Natural killer cell (primary cell): ENCODE measurements around the gene DIRAS1. TPM values are rescaled to one million over a fixed set of nuclear protein-coding genes. Genes with fewer than 3 reads are reported as not detected.

Source experiments
- ATAC-seq, 3 donors: fragments of 150-1000 bp in 2 of 3; fragments of 200-7000 bp in 1 of 3; cut with Tn5 transposase; 1 replicate in 1 of 3; 2 replicates in 2 of 3; pipeline ENCODE4 v1.10.0; 2021; ENCODE audit warnings: mild to moderate bottlenecking in 2 of 3, moderate library complexity in 2 of 3
- DNase-seq, 2 donors: peaks; one replicate each; pipeline versions ENCODE4 v3.0.0 to v3.0.0-alpha.2; 2013 to 2021; ENCODE audit warnings: mixed read lengths in 1 of 2
- H3K27ac ChIP-seq: one replicate; pipeline ENCODE4 v1.5.1; 2013; ENCODE audit warnings: mild to moderate bottlenecking, low read length
- H3K27me3 ChIP-seq: one replicate; pipeline ENCODE4 v1.6.1; 2013; ENCODE audit warnings: low read length; ENCODE audit not compliant: control insufficient read depth, insufficient read depth
- H3K36me3 ChIP-seq: one replicate; pipeline ENCODE4 v1.6.1; 2013; ENCODE audit warnings: low read length; ENCODE audit not compliant: control insufficient read depth, insufficient read depth
- H3K4me1 ChIP-seq: one replicate; pipeline ENCODE4 v1.6.1; 2013; ENCODE audit warnings: low read length; ENCODE audit not compliant: control insufficient read depth, insufficient read depth
- H3K4me3 ChIP-seq: one replicate; pipeline ENCODE4 v1.5.1; 2013; ENCODE audit warnings: low read length
- H3K9me3 ChIP-seq: one replicate; pipeline ENCODE4 v1.6.1; 2013; ENCODE audit warnings: low read length; ENCODE audit not compliant: control insufficient read depth, insufficient read depth
- H3K27ac Mint-ChIP-seq, 2 donors: one replicate each; pipeline ENCODE4 v1.8.0; 2022; ENCODE audit warnings: mild to moderate bottlenecking in 2 of 2, mixed read lengths in 2 of 2, moderate library complexity in 1 of 2
- H3K27me3 Mint-ChIP-seq, 2 donors: one replicate each; pipeline ENCODE4 v1.8.0; 2022; ENCODE audit warnings: low read depth in 2 of 2, mixed read lengths in 2 of 2
- H3K36me3 Mint-ChIP-seq: one replicate; pipeline ENCODE4 v1.8.0; 2022; ENCODE audit warnings: mixed read lengths
- H3K4me1 Mint-ChIP-seq, 2 donors: one replicate each; pipeline ENCODE4 v1.8.0; 2022; ENCODE audit warnings: mixed read lengths in 2 of 2
- H3K4me3 Mint-ChIP-seq: one replicate; pipeline ENCODE4 v1.8.0; 2022; ENCODE audit warnings: mild to moderate bottlenecking, moderate library complexity, mixed read lengths
- H3K9me3 Mint-ChIP-seq, 2 donors: one replicate each; pipeline ENCODE4 v1.8.0; 2022; ENCODE audit warnings: mixed read lengths in 2 of 2
- WGBS: methylation state at CpG from one replicate; pipeline ENCODE4 v1.1.7; 2013; ENCODE audit warnings: missing lambda C conversion rate; ENCODE audit not compliant: insufficient coverage; 5-methylcytosine and 5-hydroxymethylcytosine counted together
- intact Hi-C: fragments of 100-400 bp; cut with micrococcal nuclease; formaldehyde crosslinking; loops from one replicate; pipeline ENCODE4 v1.14.2; 2022
- total RNA-seq, 4 donors: library from RNA; stranded (reverse); fragments of 120-200 nt in 1 of 4; gene quantifications; one replicate each; pipeline versions ENCODE4 v1.2.3 to v1.2.4, GENCODE V29; 2013 to 2022
- TF ChIP-seq, protein P1 (sequence below): fragments of 200-600 bp; IDR thresholded peaks from one replicate; pipeline ENCODE4 v1.8.0; 2022; ENCODE audit warnings: antibody characterized with exemption

Gene DIRAS1
- total RNA-seq, 3 donors from 2014 or later (not counting 1 experiment from before 2014, with no cell fraction given), result 0.12 to 0.48 (median 0.18) TPM

DNA sequence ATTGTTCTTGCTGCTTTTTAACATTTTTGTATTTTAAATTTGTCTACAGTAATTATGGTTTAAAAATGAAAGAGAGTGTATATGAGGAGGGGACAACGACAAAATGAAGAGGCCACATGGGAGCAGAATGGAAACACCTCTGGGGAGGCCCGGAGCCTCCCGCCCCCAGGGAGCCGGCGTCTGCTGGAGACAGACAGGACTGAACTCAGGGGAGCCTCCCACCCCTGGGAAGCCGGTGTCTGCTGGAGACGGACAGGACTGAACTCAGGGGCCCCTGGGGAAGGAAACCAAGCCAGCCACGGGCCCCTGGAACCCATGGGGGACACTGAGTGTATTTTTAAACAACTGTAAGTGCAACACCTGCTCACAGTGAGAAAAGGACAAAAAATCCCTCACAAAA is 35.3 kb upstream of the DIRAS1 start:
- Mint-ChIP-seq H3K4me3 (no peak overlapping the region), H3K4me1 (no peaks in the 10 kb centered on the region), H3K27me3 (no peaks in the 10 kb centered on the region), H3K9me3 (no peaks in the 10 kb centered on the region), H3K36me3 (no peaks in the 10 kb centered on the region), H3K27ac (no peak overlapping the region)
- H3K27me3 ChIP-seq, result no peaks in the 10 kb centered on the region
- no peaks in the 10 kb centered on the region for H3K9me3 ChIP-seq
- peaks cover 33% of the 10 kb centered on the region for H3K36me3 ChIP-seq
- intact Hi-C loops, result no loop called here
- no peak for ATAC-seq
- no peak overlapping the region for H3K27ac ChIP-seq
- H3K4me3 ChIP-seq, result no peak overlapping the region
- no peaks in the 10 kb centered on the region for H3K4me1 ChIP-seq
- TF ChIP-seq, protein P1, sequence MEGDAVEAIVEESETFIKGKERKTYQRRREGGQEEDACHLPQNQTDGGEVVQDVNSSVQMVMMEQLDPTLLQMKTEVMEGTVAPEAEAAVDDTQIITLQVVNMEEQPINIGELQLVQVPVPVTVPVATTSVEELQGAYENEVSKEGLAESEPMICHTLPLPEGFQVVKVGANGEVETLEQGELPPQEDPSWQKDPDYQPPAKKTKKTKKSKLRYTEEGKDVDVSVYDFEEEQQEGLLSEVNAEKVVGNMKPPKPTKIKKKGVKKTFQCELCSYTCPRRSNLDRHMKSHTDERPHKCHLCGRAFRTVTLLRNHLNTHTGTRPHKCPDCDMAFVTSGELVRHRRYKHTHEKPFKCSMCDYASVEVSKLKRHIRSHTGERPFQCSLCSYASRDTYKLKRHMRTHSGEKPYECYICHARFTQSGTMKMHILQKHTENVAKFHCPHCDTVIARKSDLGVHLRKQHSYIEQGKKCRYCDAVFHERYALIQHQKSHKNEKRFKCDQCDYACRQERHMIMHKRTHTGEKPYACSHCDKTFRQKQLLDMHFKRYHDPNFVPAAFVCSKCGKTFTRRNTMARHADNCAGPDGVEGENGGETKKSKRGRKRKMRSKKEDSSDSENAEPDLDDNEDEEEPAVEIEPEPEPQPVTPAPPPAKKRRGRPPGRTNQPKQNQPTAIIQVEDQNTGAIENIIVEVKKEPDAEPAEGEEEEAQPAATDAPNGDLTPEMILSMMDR, result no peak
- WGBS, result 79% methylated on average over 8 of the region's 8 CpGs
- DNase-seq, result no peak

DNA sequence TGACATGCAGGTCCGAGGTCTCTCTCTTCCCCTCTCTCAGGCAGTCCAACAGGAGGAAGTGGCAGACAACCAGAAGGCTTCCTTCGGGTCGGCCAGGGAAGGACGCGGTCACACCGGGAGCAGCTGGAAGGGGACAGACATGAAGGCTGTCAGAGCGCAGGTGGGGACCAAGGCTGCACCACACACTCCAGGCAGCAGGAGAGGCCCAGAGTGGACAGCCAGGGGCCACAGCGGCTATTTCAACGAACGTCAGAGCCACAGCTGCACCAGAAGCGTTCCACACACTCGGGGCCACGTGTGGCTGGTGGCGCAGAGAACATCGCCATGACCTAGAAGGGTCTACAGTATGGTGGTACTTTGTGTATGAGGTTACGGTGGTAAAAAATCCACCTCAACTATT is 34.6 kb upstream of the DIRAS1 start:
- Histone ChIP-seq H3K36me3 (peaks cover 29% of the 10 kb centered on the region), H3K4me3 (no peak overlapping the region), H3K4me1 (no peaks in the 10 kb centered on the region), H3K9me3 (no peaks in the 10 kb centered on the region), H3K27ac (no peak overlapping the region), H3K27me3 (no peaks in the 10 kb centered on the region)
- Mint-ChIP-seq H3K27ac (no peak overlapping the region), H3K4me1 (no peaks in the 10 kb centered on the region), H3K4me3 (no peak overlapping the region), H3K36me3 (no peaks in the 10 kb centered on the region), H3K27me3 (no peaks in the 10 kb centered on the region), H3K9me3 (no peaks in the 10 kb centered on the region)
- no peak for ATAC-seq
- TF ChIP-seq, protein P1, result no peak
- no peak for DNase-seq
- intact Hi-C loops, result no loop called here
- 92% methylated on average over 11 of the region's 16 CpGs for WGBS

DNA sequence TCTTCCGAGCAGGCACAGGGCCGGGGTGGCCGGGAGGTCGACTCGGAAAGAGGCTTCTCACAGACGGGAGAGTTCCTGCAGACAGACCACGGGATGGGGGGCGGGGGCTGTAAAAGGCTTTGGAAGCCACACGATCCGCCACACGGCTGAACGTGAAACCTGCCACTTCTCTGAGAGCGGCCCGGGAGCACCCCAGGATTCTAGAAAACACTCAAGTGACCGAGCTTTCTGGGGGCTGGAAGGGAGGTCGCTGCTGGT is 34.2 kb upstream of the DIRAS1 start:
- intact Hi-C loops, result no loop called here
- TF ChIP-seq, protein P1, result no peak
- no peak overlapping the region for H3K4me3 ChIP-seq
- Mint-ChIP-seq H3K4me3 (no peak overlapping the region), H3K4me1 (no peaks in the 10 kb centered on the region), H3K27ac (no peak overlapping the region), H3K9me3 (no peaks in the 10 kb centered on the region), H3K36me3 (no peaks in the 10 kb centered on the region), H3K27me3 (no peaks in the 10 kb centered on the region)
- peaks cover 27% of the 10 kb centered on the region for H3K36me3 ChIP-seq
- no peak for DNase-seq
- no peaks in the 10 kb centered on the region for H3K9me3 ChIP-seq
- no peak for ATAC-seq
- H3K27ac ChIP-seq, result no peak overlapping the region
- no peaks in the 10 kb centered on the region for H3K27me3 ChIP-seq
- 98% methylated on average over 16 of the region's 16 CpGs for WGBS
- no peaks in the 10 kb centered on the region for H3K4me1 ChIP-seq

DNA sequence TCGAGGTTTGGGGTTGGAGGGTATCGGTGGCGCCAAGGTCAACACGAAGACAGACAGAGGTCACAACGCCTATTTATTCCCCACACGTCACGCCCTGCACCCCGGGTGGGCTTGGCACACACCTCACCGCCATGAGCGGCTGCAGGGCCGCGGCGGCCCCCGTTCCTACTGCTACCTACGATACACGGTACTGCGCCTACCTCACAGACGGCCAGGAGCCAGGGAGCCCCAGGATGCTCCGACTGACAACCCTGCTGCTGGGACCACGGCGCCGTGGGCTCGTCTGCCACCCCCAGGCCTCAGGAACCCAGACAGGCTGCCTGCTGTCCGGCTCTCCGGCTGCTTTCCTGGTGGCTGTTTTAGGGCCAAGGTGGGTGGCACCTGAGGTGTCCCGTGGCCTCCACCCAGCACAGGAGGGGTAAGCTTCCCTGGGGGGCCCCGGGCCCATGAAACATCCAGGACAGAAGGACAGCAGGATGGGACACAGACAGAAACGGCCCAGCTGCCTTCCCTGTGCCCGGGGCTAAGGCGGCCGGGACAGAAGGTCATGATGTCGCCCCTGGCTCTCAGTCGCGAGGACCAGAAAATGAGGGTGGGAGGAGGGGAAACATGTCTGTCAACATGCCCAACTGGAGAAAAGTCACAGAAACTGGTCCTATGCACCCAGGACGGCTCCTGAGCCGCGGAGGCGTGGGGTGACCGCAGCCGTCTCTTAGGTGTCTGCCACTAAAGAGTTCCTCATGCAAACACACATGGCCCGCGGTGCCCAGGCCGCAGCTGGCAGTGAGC is 33.7 kb upstream of the DIRAS1 start:
- H3K27me3 ChIP-seq, result no peaks in the 10 kb centered on the region
- H3K27me3 Mint-ChIP-seq, result no peaks in the 10 kb centered on the region
- no peak for DNase-seq
- H3K27ac ChIP-seq, result no peak overlapping the region
- no peaks in the 10 kb centered on the region for H3K9me3 Mint-ChIP-seq
- 97% methylated on average over 43 of the region's 43 CpGs for WGBS
- no peaks in the 10 kb centered on the region for H3K36me3 Mint-ChIP-seq
- TF ChIP-seq, protein P1, result no peak
- no peaks in the 10 kb centered on the region for H3K4me1 ChIP-seq
- no peak overlapping the region for H3K27ac Mint-ChIP-seq
- no peak overlapping the region for H3K4me3 ChIP-seq
- intact Hi-C loops, result no loop called here
- H3K4me3 Mint-ChIP-seq, result no peak overlapping the region
- H3K36me3 ChIP-seq, result peaks cover 27% of the 10 kb centered on the region
- ATAC-seq, result no peak
- H3K9me3 ChIP-seq, result no peaks in the 10 kb centered on the region
- H3K4me1 Mint-ChIP-seq, result no peaks in the 10 kb centered on the region
